Measurements from ENCODE around the gene DEAF1. TPM values are rescaled to one million over a fixed set of nuclear protein-coding genes. Genes with fewer than 3 reads are reported as not detected.

DEAF1 gene
- polyA plus RNA-seq, 1 donor (not counting 4 experiments of a cell fraction or from before 2014, with no cell fraction given): 8.1 TPM

- TF ChIP-seq EZH2 (IDR thresholded peaks at IDR 0.05; ENCODE audit: low read length) (no peak), CTCF (optimal IDR thresholded peaks at IDR 0.05 in 1 of 3, IDR thresholded peaks at IDR 0.05 in 1 of 3, conservative IDR thresholded peaks at IDR 0.05 in 1 of 3; ENCODE audit: extremely low read depth in 1 of 3, insufficient read depth in 2 of 3, low read length in 3 of 3) (no peak)
- H3K4me3 ChIP-seq (ENCODE audit: control insufficient read depth in 2 of 3, extremely low read depth in 1 of 3, insufficient read depth in 2 of 3, low read depth in 1 of 3, low read length in 3 of 3): peak overlapping the region; percentile 58 to 81 (median 76)
- H2AFZ ChIP-seq (ENCODE audit: control insufficient read depth, low read length): no peak overlapping the region
- H3K27me3 ChIP-seq (ENCODE audit: control insufficient read depth, extremely low read depth, insufficient read depth, low read length): no peaks in the 10 kb centered on the region
- dilution Hi-C loops (cut with MboI; ENCODE audit: extremely low pct_ligation_motif_present, low sequenced_read_pairs): no loop called here
- H3K9ac ChIP-seq (ENCODE audit: control insufficient read depth, extremely low read depth, insufficient read depth, low read length): peak overlapping the region; percentile 83
- peak overlapping the region; percentile 90 for H3K4me2 ChIP-seq (ENCODE audit: control insufficient read depth, extremely low read depth, insufficient read depth, low read depth, low read length)
- H3K9me1 ChIP-seq (ENCODE audit: control insufficient read depth, extremely low read depth, insufficient read depth, low read length): no peaks in the 10 kb centered on the region
- peaks cover 15% of the 10 kb centered on the region for H4K20me1 ChIP-seq (ENCODE audit: control insufficient read depth, extremely low read depth, insufficient read depth, low read length)
- H3K27ac ChIP-seq (ENCODE audit: control insufficient read depth, insufficient read depth, low read length): peak overlapping the region; percentile 80
- no peaks in the 10 kb centered on the region for H3K9me3 ChIP-seq (ENCODE audit: control insufficient read depth, low read depth, low read length)
- DNase-seq (ENCODE audit: low read depth, low spot score): no peak
- H3K36me3 ChIP-seq (ENCODE audit: control insufficient read depth in 2 of 2, extremely low read depth in 1 of 2, insufficient read depth in 2 of 2, low read length in 2 of 2): peaks cover 19 to 32% of the 10 kb centered on the region in 2 experiments
- peaks cover 25% of the 10 kb centered on the region for H3K4me1 ChIP-seq (ENCODE audit: control insufficient read depth, extremely low read depth, insufficient read depth, low read length)
- no peak for FAIRE-seq
- H3K79me2 ChIP-seq (ENCODE audit: control insufficient read depth, insufficient read depth, low read length): peaks cover 2% of the 10 kb centered on the region
Observed at GRCh38 chr11:614623-615503, 80.2 kb downstream of the DEAF1 start.

GRCh38 chr11:614021-614622, 80.9 kb downstream of the DEAF1 start:
- Histone ChIP-seq H4K20me1 (ENCODE audit: control insufficient read depth, extremely low read depth, insufficient read depth, low read length) (peaks cover 15% of the 10 kb centered on the region), H3K27ac (ENCODE audit: control insufficient read depth, insufficient read depth, low read length) (peak overlapping the region; percentile 36), H3K4me3 (ENCODE audit: control insufficient read depth in 2 of 3, extremely low read depth in 1 of 3, insufficient read depth in 2 of 3, low read depth in 1 of 3, low read length in 3 of 3) (peak overlapping the region; percentile 49 to 81 (median 58)), H3K79me2 (ENCODE audit: control insufficient read depth, insufficient read depth, low read length) (peaks cover 2% of the 10 kb centered on the region), H3K9ac (ENCODE audit: control insufficient read depth, extremely low read depth, insufficient read depth, low read length) (peak overlapping the region; percentile 83), H3K36me3 (ENCODE audit: control insufficient read depth in 2 of 2, extremely low read depth in 1 of 2, insufficient read depth in 2 of 2, low read length in 2 of 2) (peaks cover 23 to 34% of the 10 kb centered on the region in 2 experiments), H2AFZ (ENCODE audit: control insufficient read depth, low read length) (no peak overlapping the region), H3K4me1 (ENCODE audit: control insufficient read depth, extremely low read depth, insufficient read depth, low read length) (peaks cover 25% of the 10 kb centered on the region), H3K4me2 (ENCODE audit: control insufficient read depth, extremely low read depth, insufficient read depth, low read depth, low read length) (peak overlapping the region; percentile 90), H3K9me1 (ENCODE audit: control insufficient read depth, extremely low read depth, insufficient read depth, low read length) (no peaks in the 10 kb centered on the region), H3K27me3 (ENCODE audit: control insufficient read depth, extremely low read depth, insufficient read depth, low read length) (no peaks in the 10 kb centered on the region), H3K9me3 (ENCODE audit: control insufficient read depth, low read depth, low read length) (no peaks in the 10 kb centered on the region)
- dilution Hi-C loops (cut with MboI; ENCODE audit: extremely low pct_ligation_motif_present, low sequenced_read_pairs): no loop called here
- DNase-seq (ENCODE audit: low read depth, low spot score): no peak
- TF ChIP-seq EZH2 (IDR thresholded peaks at IDR 0.05; ENCODE audit: low read length) (no peak), CTCF (optimal IDR thresholded peaks at IDR 0.05 in 1 of 3, IDR thresholded peaks at IDR 0.05 in 1 of 3, conservative IDR thresholded peaks at IDR 0.05 in 1 of 3; ENCODE audit: extremely low read depth in 1 of 3, insufficient read depth in 2 of 3, low read length in 3 of 3) (no peak)
- FAIRE-seq: no peak

Measured in keratinocyte (primary cell).